D341Med (cell line): Measurements from ENCODE around the gene EIF3CL.
"Not testable (repeated sequence)": the region's sequence is repeated elsewhere in the genome, so short reads cannot be mapped to it uniquely, and the experiment has no call there.

ENCODE experiments used
- DNase-seq: peaks from one replicate; pipeline ENCODE4 v3.0.0; 2012; ENCODE audit warnings: low spot score

Gene EIF3CL

GRCh38 chr16:28403220-28404072, at the start of gene EIF3CL:
Gene EIF3CL (minus strand): TSS chr16:28403841. CDS start chr16:28403618, 223 bp downstream.
- not testable (repeated sequence) for DNase-seq

- DNase-seq = not testable (repeated sequence)
These were observed 43.4 kb upstream of the EIF3CL start for GRCh38 chr16:28447081-28447480.

GRCh38 chr16:28446388-28446787, 42.7 kb upstream of the EIF3CL start:
- DNase-seq = not testable (repeated sequence)

GRCh38 chr16:28443943-28444342, 40.3 kb upstream of the EIF3CL start:
- not testable (repeated sequence) for DNase-seq

- DNase-seq = not testable (repeated sequence)
These were observed 35.3 kb upstream of the EIF3CL start for GRCh38 chr16:28438899-28439298.

GRCh38 chr16:28435340-28435739, 31.7 kb upstream of the EIF3CL start:
- DNase-seq = not testable (repeated sequence)

GRCh38 chr16:28426060-28426680, 22.5 kb upstream of the EIF3CL start:
- DNase-seq = not testable (repeated sequence)

- DNase-seq = not testable (repeated sequence)
These were observed 17.6 kb upstream of the EIF3CL start for GRCh38 chr16:28421071-28421750.

GRCh38 chr16:28417033-28417432, 13.4 kb upstream of the EIF3CL start:
- DNase-seq = not testable (repeated sequence)

- DNase-seq = not testable (repeated sequence)
These were observed 10.9 kb upstream of the EIF3CL start for GRCh38 chr16:28414530-28414929.

- not testable (repeated sequence) for DNase-seq
These were observed 9.9 kb upstream of the EIF3CL start for GRCh38 chr16:28413585-28413984.

GRCh38 chr16:28392054-28392453, 11.6 kb downstream of the EIF3CL start:
- DNase-seq = not testable (repeated sequence)

- not testable (repeated sequence) for DNase-seq
These were observed 21.3 kb downstream of the EIF3CL start for GRCh38 chr16:28382177-28382867.

- DNase-seq = not testable (repeated sequence)
These were observed 25.8 kb downstream of the EIF3CL start for GRCh38 chr16:28377822-28378221.

- not testable (repeated sequence) for DNase-seq
These were observed 26.5 kb downstream of the EIF3CL start for GRCh38 chr16:28377108-28377625.

GRCh38 chr16:28375115-28375514, 28.5 kb downstream of the EIF3CL start:
- DNase-seq = not testable (repeated sequence)

- not testable (repeated sequence) for DNase-seq
These were observed 29.4 kb downstream of the EIF3CL start for GRCh38 chr16:28374281-28374680.

- not testable (repeated sequence) for DNase-seq
These were observed 35.7 kb downstream of the EIF3CL start for GRCh38 chr16:28367926-28368325.

- DNase-seq = not testable (repeated sequence)
These were observed 39.1 kb downstream of the EIF3CL start for GRCh38 chr16:28364268-28365173.

- DNase-seq = not testable (repeated sequence)
These were observed 40.2 kb downstream of the EIF3CL start, which contains the start of gene NPIPB6 for GRCh38 chr16:28363408-28363807. Gene NPIPB6 (minus strand): TSS chr16:28363508. CDS start chr16:28362822, 686 bp downstream.
